ENCODE measurements around the gene EPB41L4B.

EPB41L4B gene

DNA sequence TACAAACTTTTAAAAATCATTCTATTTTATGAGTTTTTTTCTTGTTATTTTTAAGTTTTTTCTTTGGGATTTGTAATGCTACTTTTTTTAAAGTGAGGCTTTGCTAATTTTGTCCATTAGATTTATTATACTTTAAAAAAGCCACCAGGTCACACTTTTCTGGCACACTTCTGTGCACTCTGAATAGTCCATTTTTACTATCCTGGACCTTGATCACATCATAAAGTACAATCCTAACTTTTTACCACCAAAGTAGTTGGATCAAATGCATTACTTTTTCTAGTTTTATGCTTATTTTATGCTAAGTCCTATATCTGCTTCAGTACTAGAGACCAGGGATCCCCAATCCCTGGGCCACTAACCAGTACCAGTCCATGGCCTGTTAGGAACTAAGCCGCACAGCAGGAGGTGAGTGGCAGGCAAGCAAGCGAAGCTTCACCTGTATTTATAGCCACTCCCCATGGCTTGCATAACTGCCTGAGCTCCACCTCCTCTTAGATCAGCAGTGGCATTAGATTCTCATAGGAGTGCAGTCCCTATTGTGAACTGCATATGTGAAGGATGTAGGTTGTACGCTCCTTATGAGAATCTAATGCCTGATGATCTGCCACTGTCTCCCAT lies 169.8 kb downstream of the EPB41L4B start:
- H3K4me1 ChIP-seq (ENCODE audit: control insufficient read depth, insufficient read depth, low read depth, low read length): no peaks in the 10 kb centered on the region
- no peak overlapping the region for H2BK12ac ChIP-seq (ENCODE audit: low read length in 2 of 2)
- 79% methylated on average over 2 of the region's 3 CpGs for whole genome bisulfite sequencing
- H2BK15ac ChIP-seq (ENCODE audit: low read depth, poor library complexity, severe bottlenecking): no peak overlapping the region
- no peak overlapping the region for H2AK5ac ChIP-seq (ENCODE audit: low read length, severe bottlenecking)
- no peak overlapping the region for H3K4me3 ChIP-seq (ENCODE audit: insufficient read depth in 1 of 2, low read depth in 1 of 2, low read length in 2 of 2)
- H3K18ac ChIP-seq (ENCODE audit: low read depth in 1 of 2, low read length in 2 of 2): no peak overlapping the region
- H3K36me3 ChIP-seq (ENCODE audit: control insufficient read depth in 1 of 2, insufficient read depth in 2 of 2, low read depth in 1 of 2, low read length in 2 of 2): no peaks in the 10 kb centered on the region
- no peak overlapping the region for H2BK5ac ChIP-seq (ENCODE audit: low read depth, low read length, poor library complexity, severe bottlenecking)
- no peak for DNase-seq
- no peak overlapping the region for H3K4me2 ChIP-seq (ENCODE audit: low read length, poor library complexity, severe bottlenecking)
- H3K4ac ChIP-seq (ENCODE audit: low read depth in 1 of 2, low read length in 2 of 2): no peak overlapping the region
- H3K9me3 ChIP-seq (ENCODE audit: control insufficient read depth, low read length): peaks cover 7% of the 10 kb centered on the region
- H3K14ac ChIP-seq (ENCODE audit: low read length in 2 of 2): no peak overlapping the region
- H4K8ac ChIP-seq (ENCODE audit: low read length): no peak overlapping the region
- no peak overlapping the region for H4K91ac ChIP-seq (ENCODE audit: low read length)
- no peak overlapping the region for H3K9ac ChIP-seq (ENCODE audit: low read length)
- H2AFZ ChIP-seq (ENCODE audit: low read depth, low read length): no peak overlapping the region
- H3K27me3 ChIP-seq (ENCODE audit: control insufficient read depth in 1 of 2, insufficient read depth in 1 of 2, low read length in 2 of 2): peaks cover 3 to 26% of the 10 kb centered on the region in 2 experiments
- no peak overlapping the region for H2BK120ac ChIP-seq (ENCODE audit: low read depth, low read length)
- H3K23ac ChIP-seq (ENCODE audit: low read length in 2 of 2): no peak overlapping the region
- no peak overlapping the region for H3K27ac ChIP-seq (ENCODE audit: low read length, poor library complexity, severe bottlenecking)
- H3K79me1 ChIP-seq (replicated peaks; ENCODE audit: low read length, poor library complexity, severe bottlenecking): no peaks in the 10 kb centered on the region

DNA sequence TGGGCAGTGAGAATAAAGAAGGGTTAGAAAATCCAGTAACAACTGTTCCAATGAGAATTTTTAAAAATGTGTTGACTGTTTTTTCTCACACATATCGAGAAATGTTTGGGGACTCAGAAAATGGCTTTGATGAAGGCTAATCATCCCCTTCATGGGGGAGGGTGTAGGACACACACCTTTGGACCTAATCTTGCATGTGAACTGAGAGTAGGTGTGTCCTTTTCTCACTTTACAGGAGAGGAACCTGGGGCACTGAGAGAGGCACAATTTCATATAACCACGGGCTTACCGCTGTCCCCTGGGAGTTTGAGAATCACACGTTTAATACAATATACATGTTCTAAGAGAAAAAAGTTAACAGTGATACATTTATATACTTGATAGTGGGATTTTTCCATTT lies 171.1 kb downstream of the EPB41L4B start:
- no peak overlapping the region for H2AFZ ChIP-seq (ENCODE audit: low read depth, low read length)
- no peak overlapping the region for H4K8ac ChIP-seq (ENCODE audit: low read length)
- 96% methylated on average over 1 of the region's 4 CpGs for WGBS
- H3K27me3 ChIP-seq (ENCODE audit: control insufficient read depth in 1 of 2, insufficient read depth in 1 of 2, low read length in 2 of 2): peaks cover 3 to 29% of the 10 kb centered on the region in 2 experiments
- no peak overlapping the region for H3K23ac ChIP-seq (ENCODE audit: low read length in 2 of 2)
- no peak overlapping the region for H3K18ac ChIP-seq (ENCODE audit: low read depth in 1 of 2, low read length in 2 of 2)
- no peak overlapping the region for H3K4ac ChIP-seq (ENCODE audit: low read depth in 1 of 2, low read length in 2 of 2)
- H3K14ac ChIP-seq (ENCODE audit: low read length in 2 of 2): no peak overlapping the region
- H3K9ac ChIP-seq (ENCODE audit: low read length): no peak overlapping the region
- no peaks in the 10 kb centered on the region for H3K79me1 ChIP-seq (replicated peaks; ENCODE audit: low read length, poor library complexity, severe bottlenecking)
- H3K36me3 ChIP-seq (ENCODE audit: control insufficient read depth in 1 of 2, insufficient read depth in 2 of 2, low read depth in 1 of 2, low read length in 2 of 2): no peaks in the 10 kb centered on the region
- H2BK120ac ChIP-seq (ENCODE audit: low read depth, low read length): no peak overlapping the region
- no peak overlapping the region for H2BK15ac ChIP-seq (ENCODE audit: low read depth, poor library complexity, severe bottlenecking)
- no peak overlapping the region for H2AK5ac ChIP-seq (ENCODE audit: low read length, severe bottlenecking)
- H3K27ac ChIP-seq (ENCODE audit: low read length, poor library complexity, severe bottlenecking): no peak overlapping the region
- no peak overlapping the region for H2BK12ac ChIP-seq (ENCODE audit: low read length in 2 of 2)
- no peak overlapping the region for H4K91ac ChIP-seq (ENCODE audit: low read length)
- H3K4me3 ChIP-seq (ENCODE audit: insufficient read depth in 1 of 2, low read depth in 1 of 2, low read length in 2 of 2): no peak overlapping the region
- no peaks in the 10 kb centered on the region for H3K4me1 ChIP-seq (ENCODE audit: control insufficient read depth, insufficient read depth, low read depth, low read length)
- DNase-seq: no peak
- no peak overlapping the region for H2BK5ac ChIP-seq (ENCODE audit: low read depth, low read length, poor library complexity, severe bottlenecking)
- H3K9me3 ChIP-seq (ENCODE audit: control insufficient read depth, low read length): peaks cover 7% of the 10 kb centered on the region
- no peak overlapping the region for H3K4me2 ChIP-seq (ENCODE audit: low read length, poor library complexity, severe bottlenecking)

DNA sequence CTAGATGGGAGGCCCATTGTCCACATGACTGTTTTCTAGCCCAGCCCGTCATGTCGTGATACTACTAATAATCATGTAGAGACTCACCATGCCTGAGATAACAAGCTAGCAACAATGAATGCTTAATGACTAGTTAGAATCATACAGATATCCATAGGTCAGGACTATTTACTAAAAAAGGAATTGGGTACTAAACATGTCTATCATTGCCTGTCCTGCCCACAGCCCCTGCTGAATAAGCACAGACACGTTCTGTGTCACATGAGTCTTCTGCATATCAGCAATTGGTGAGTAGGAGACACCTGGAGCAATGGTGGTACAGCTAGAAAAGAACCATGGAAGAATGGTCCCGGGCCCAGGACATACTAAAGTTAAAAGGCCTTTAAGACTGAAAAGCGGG lies 171.8 kb downstream of the EPB41L4B start:
- Histone ChIP-seq H3K79me1 (replicated peaks; ENCODE audit: low read length, poor library complexity, severe bottlenecking) (no peaks in the 10 kb centered on the region), H2AK5ac (ENCODE audit: low read length, severe bottlenecking) (no peak overlapping the region), H2BK120ac (ENCODE audit: low read depth, low read length) (no peak overlapping the region), H3K4me3 (ENCODE audit: insufficient read depth in 1 of 2, low read depth in 1 of 2, low read length in 2 of 2) (no peak overlapping the region), H3K27ac (ENCODE audit: low read length, poor library complexity, severe bottlenecking) (no peak overlapping the region), H4K8ac (ENCODE audit: low read length) (no peak overlapping the region), H2BK15ac (ENCODE audit: low read depth, poor library complexity, severe bottlenecking) (no peak overlapping the region), H3K9me3 (ENCODE audit: control insufficient read depth, low read length) (peaks cover 7% of the 10 kb centered on the region), H3K14ac (ENCODE audit: low read length in 2 of 2) (no peak overlapping the region), H2BK5ac (ENCODE audit: low read depth, low read length, poor library complexity, severe bottlenecking) (no peak overlapping the region), H3K9ac (ENCODE audit: low read length) (no peak overlapping the region), H2AFZ (ENCODE audit: low read depth, low read length) (no peak overlapping the region), H3K23ac (ENCODE audit: low read length in 2 of 2) (no peak overlapping the region), H3K4me1 (ENCODE audit: control insufficient read depth, insufficient read depth, low read depth, low read length) (no peaks in the 10 kb centered on the region), H3K18ac (ENCODE audit: low read depth in 1 of 2, low read length in 2 of 2) (no peak overlapping the region), H2BK12ac (ENCODE audit: low read length in 2 of 2) (no peak overlapping the region), H3K36me3 (ENCODE audit: control insufficient read depth in 1 of 2, insufficient read depth in 2 of 2, low read depth in 1 of 2, low read length in 2 of 2) (no peaks in the 10 kb centered on the region), H3K27me3 (ENCODE audit: control insufficient read depth in 1 of 2, insufficient read depth in 1 of 2, low read length in 2 of 2) (peaks cover 3 to 29% of the 10 kb centered on the region in 2 experiments), H3K4ac (ENCODE audit: low read depth in 1 of 2, low read length in 2 of 2) (no peak overlapping the region), H4K91ac (ENCODE audit: low read length) (no peak overlapping the region), H3K4me2 (ENCODE audit: low read length, poor library complexity, severe bottlenecking) (no peak overlapping the region)
- DNase-seq: no peak
- WGBS: 85% methylated on average over 3 of the region's 5 CpGs

DNA sequence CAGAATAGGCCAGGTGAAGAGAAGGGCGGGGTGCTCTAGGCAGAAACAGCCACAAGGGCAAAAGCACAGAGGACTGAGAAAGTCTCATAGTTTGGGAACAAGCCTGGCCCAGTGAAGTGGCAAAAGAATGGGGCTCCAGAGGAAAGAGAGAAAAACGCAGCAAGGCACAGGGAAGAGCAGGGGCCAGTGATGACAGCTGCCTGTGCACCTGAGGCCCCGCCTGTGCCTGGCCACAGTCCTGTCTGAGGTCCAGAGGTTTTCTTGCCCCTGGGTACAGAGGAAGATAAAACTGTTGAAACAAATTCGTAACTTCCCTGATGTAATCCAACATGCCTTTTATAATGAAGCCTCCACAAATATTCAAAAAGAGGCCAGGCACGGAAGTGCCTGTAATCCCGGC lies 175.8 kb downstream of the EPB41L4B start:
- Histone ChIP-seq H3K18ac (ENCODE audit: low read depth in 1 of 2, low read length in 2 of 2) (no peak overlapping the region), H2AFZ (ENCODE audit: low read depth, low read length) (no peak overlapping the region)

More for the DNA sequence above, 175.8 kb downstream of the EPB41L4B start:
- Histone ChIP-seq H2BK12ac (ENCODE audit: low read length in 2 of 2) (no peak overlapping the region), H3K79me1 (replicated peaks; ENCODE audit: low read length, poor library complexity, severe bottlenecking) (no peaks in the 10 kb centered on the region), H3K9ac (ENCODE audit: low read length) (no peak overlapping the region), H3K4ac (ENCODE audit: low read depth in 1 of 2, low read length in 2 of 2) (no peak overlapping the region), H2BK5ac (ENCODE audit: low read depth, low read length, poor library complexity, severe bottlenecking) (no peak overlapping the region), H3K4me3 (ENCODE audit: insufficient read depth in 1 of 2, low read depth in 1 of 2, low read length in 2 of 2) (no peak overlapping the region), H2BK15ac (ENCODE audit: low read depth, poor library complexity, severe bottlenecking) (no peak overlapping the region), H3K14ac (ENCODE audit: low read length in 2 of 2) (no peak overlapping the region), H3K23ac (ENCODE audit: low read length in 2 of 2) (no peak overlapping the region), H2AK5ac (ENCODE audit: low read length, severe bottlenecking) (no peak overlapping the region), H3K36me3 (ENCODE audit: control insufficient read depth in 1 of 2, insufficient read depth in 2 of 2, low read depth in 1 of 2, low read length in 2 of 2) (no peaks in the 10 kb centered on the region), H3K27me3 (ENCODE audit: control insufficient read depth in 1 of 2, insufficient read depth in 1 of 2, low read length in 2 of 2) (peaks cover 0 to 25% of the 10 kb centered on the region in 2 experiments), H4K8ac (ENCODE audit: low read length) (no peak overlapping the region), H3K27ac (ENCODE audit: low read length, poor library complexity, severe bottlenecking) (no peak overlapping the region), H3K4me2 (ENCODE audit: low read length, poor library complexity, severe bottlenecking) (no peak overlapping the region), H3K4me1 (ENCODE audit: control insufficient read depth, insufficient read depth, low read depth, low read length) (no peaks in the 10 kb centered on the region), H3K9me3 (ENCODE audit: control insufficient read depth, low read length) (no peaks in the 10 kb centered on the region), H2BK120ac (ENCODE audit: low read depth, low read length) (no peak overlapping the region), H4K91ac (ENCODE audit: low read length) (no peak overlapping the region)
- DNase-seq: no peak
- 81% methylated on average over 5 of the region's 6 CpGs for WGBS

All from mesenchymal stem cell (in vitro differentiated cells and primary cell).